ENCODE data around the gene GPR179.
"Not testable (repeated sequence)": the region's sequence is repeated elsewhere in the genome, so short reads cannot be mapped to it uniquely, and the experiment has no call there.

GPR179 gene

GRCh38 chr17:38320482-38320881 is 23.3 kb downstream of the GPR179 start:
- FAIRE-seq, result no peak

- no peak for FAIRE-seq
Observed at GRCh38 chr17:38317081-38317480, 26.7 kb downstream of the GPR179 start.

- FAIRE-seq, result no peak
Observed at GRCh38 chr17:38315497-38315896, 28.3 kb downstream of the GPR179 start.

- not testable (repeated sequence) for FAIRE-seq
Observed at GRCh38 chr17:38296834-38297517, 46.8 kb downstream of the GPR179 start, which contains the start of gene MRPL45. Gene MRPL45 (plus strand): TSS chr17:38297168. CDS start chr17:38297184, 16 bp downstream.

- not testable (repeated sequence) for FAIRE-seq
Observed at GRCh38 chr17:38295602-38296365, 48.0 kb downstream of the GPR179 start.

- not testable (repeated sequence) for FAIRE-seq
Observed at GRCh38 chr17:38289760-38290159, 54.0 kb downstream of the GPR179 start.

- not testable (repeated sequence) for FAIRE-seq
Observed at GRCh38 chr17:38288217-38288827, 55.4 kb downstream of the GPR179 start.

- not testable (repeated sequence) for FAIRE-seq
Observed at GRCh38 chr17:38286501-38287091, 57.2 kb downstream of the GPR179 start.

- FAIRE-seq, result not testable (repeated sequence)
Observed at GRCh38 chr17:38285994-38286393, 57.8 kb downstream of the GPR179 start.
